WTC11 (cell line): ENCODE results near the gene CCDC150.

Experiments
- ATF6 ChIP-seq: sonication (generic); formaldehyde crosslinking; IDR thresholded peaks from 2 replicates; pipeline ENCODE4 v1.8.1; 2023; ENCODE audit warnings: mild to moderate bottlenecking, missing genetic modification reagents
- CBFB ChIP-seq: sonication (generic); formaldehyde crosslinking; IDR thresholded peaks from 2 replicates; pipeline ENCODE4 v1.8.1; 2022; ENCODE audit warnings: mild to moderate bottlenecking, low read depth, missing genetic modification reagents
- CTCF ChIP-seq: fragments of 200-600 bp; IDR thresholded peaks from 2 replicates; pipeline ENCODE4 v1.8.0; 2022; ENCODE audit warnings: antibody characterized with exemption
- GABPB1 ChIP-seq: sonication (generic); formaldehyde crosslinking; IDR thresholded peaks from 2 replicates; pipeline ENCODE4 v1.8.1; 2023; ENCODE audit warnings: mild to moderate bottlenecking, missing genetic modification reagents
- IRF1 ChIP-seq: sonication (generic); formaldehyde crosslinking; IDR thresholded peaks from 2 replicates; pipeline ENCODE4 v1.8.0; 2023; ENCODE audit warnings: missing genetic modification reagents
- SOX15 ChIP-seq: fragments of 250-450 bp; sonication (Bioruptor Pico); IDR thresholded peaks from 2 replicates; pipeline ENCODE4 v1.9.0; 2021; ENCODE audit warnings: mild to moderate bottlenecking
- ZNF263 ChIP-seq: sonication (generic); formaldehyde crosslinking; IDR thresholded peaks from 2 replicates; pipeline ENCODE4 v1.8.1; 2022; ENCODE audit warnings: low read depth, mild to moderate bottlenecking, moderate library complexity, missing genetic modification reagents
- TF ChIP-seq, protein P1 (sequence below): sonication (generic); formaldehyde crosslinking; IDR thresholded peaks from 2 replicates; pipeline ENCODE4 v1.8.1; 2023; ENCODE audit warnings: mild to moderate bottlenecking, missing genetic modification reagents, moderate library complexity

DNA sequence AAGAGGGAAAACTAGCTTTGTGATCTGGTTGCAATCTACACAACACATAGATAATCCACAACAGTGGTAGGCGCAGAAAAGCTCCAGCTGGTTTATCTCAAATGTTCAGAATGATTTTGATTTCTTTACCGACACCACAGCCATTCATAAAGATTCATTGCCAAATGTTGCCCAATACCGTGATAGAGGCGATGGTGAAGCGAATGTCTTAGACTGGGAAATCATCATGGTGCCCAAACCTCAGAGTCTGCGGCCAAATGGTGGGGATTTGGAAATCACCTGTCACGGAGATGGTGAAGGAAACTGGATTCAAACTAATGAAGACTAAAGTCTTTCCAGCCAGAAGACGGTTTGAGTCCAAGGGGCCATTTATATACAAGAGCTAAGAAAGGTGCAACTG is 48.5 kb upstream of the CCDC150 start:
- no peak for TF ChIP-seq CBFB (CRISPR knock-in tag)
- no peak for TF ChIP-seq ATF6 (CRISPR knock-in tag)
- no peak for TF ChIP-seq CTCF
- TF ChIP-seq, protein P1, sequence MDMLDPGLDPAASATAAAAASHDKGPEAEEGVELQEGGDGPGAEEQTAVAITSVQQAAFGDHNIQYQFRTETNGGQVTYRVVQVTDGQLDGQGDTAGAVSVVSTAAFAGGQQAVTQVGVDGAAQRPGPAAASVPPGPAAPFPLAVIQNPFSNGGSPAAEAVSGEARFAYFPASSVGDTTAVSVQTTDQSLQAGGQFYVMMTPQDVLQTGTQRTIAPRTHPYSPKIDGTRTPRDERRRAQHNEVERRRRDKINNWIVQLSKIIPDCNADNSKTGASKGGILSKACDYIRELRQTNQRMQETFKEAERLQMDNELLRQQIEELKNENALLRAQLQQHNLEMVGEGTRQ (CRISPR knock-in tag): no peak
- no peak for TF ChIP-seq GABPB1 (CRISPR knock-in tag)
- TF ChIP-seq SOX15 (CRISPR knock-in tag): no peak
- no peak for TF ChIP-seq IRF1 (CRISPR knock-in tag)
- no peak for TF ChIP-seq ZNF263 (CRISPR knock-in tag)
